ENCODE data around the gene C13orf46. TPM values are rescaled to one million over a fixed set of nuclear protein-coding genes. Genes with fewer than 3 reads are reported as not detected.
A peak's percentile ranks its signal among the peaks of the same experiment; 100 is the strongest.

C13orf46 gene
- total RNA-seq, 1 donor from 2014 or later: 0.54 TPM

DNA sequence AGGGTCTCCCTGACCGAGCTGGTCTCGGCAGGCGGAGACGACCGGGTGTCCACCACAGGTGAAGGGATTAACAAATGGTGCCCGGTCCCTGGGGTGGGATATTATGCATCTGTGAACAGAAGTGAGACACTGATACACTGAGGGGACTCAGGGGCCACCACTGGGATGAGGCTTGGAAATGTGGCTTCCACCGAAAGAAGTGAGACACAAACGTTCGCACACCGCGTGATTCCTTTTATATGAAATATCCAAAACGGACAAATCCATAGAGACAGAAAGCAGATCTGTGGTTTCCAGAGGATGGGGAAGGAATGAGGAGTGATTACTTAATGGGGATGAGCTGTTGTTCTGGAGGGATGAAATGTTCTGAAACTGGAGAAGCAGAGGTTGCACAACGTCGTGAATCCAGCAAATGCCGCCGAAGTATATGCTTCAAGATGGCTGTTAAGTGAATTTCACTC, 47.5 kb downstream of the C13orf46 start:
- peaks cover 6% of the 10 kb centered on the region for H3K27me3 Mint-ChIP-seq (ENCODE audit: low read depth)
- peak in 1 of 2 experiments; percentile 7 for DNase-seq (ENCODE audit: low spot score in 2 of 2, unreplicated experiment in 2 of 2)
- TF ChIP-seq, protein P1, sequence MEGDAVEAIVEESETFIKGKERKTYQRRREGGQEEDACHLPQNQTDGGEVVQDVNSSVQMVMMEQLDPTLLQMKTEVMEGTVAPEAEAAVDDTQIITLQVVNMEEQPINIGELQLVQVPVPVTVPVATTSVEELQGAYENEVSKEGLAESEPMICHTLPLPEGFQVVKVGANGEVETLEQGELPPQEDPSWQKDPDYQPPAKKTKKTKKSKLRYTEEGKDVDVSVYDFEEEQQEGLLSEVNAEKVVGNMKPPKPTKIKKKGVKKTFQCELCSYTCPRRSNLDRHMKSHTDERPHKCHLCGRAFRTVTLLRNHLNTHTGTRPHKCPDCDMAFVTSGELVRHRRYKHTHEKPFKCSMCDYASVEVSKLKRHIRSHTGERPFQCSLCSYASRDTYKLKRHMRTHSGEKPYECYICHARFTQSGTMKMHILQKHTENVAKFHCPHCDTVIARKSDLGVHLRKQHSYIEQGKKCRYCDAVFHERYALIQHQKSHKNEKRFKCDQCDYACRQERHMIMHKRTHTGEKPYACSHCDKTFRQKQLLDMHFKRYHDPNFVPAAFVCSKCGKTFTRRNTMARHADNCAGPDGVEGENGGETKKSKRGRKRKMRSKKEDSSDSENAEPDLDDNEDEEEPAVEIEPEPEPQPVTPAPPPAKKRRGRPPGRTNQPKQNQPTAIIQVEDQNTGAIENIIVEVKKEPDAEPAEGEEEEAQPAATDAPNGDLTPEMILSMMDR (IDR thresholded peaks at IDR 0.05; ENCODE audit: unreplicated experiment): no peak
- H3K36me3 Mint-ChIP-seq: peaks cover 6% of the 10 kb centered on the region
- peaks cover 10% of the 10 kb centered on the region for H3K9me3 Mint-ChIP-seq
- H3K4me3 Mint-ChIP-seq: no peak overlapping the region
- peaks cover 11% of the 10 kb centered on the region for H3K4me1 Mint-ChIP-seq
- H3K27ac Mint-ChIP-seq: no peak overlapping the region

DNA sequence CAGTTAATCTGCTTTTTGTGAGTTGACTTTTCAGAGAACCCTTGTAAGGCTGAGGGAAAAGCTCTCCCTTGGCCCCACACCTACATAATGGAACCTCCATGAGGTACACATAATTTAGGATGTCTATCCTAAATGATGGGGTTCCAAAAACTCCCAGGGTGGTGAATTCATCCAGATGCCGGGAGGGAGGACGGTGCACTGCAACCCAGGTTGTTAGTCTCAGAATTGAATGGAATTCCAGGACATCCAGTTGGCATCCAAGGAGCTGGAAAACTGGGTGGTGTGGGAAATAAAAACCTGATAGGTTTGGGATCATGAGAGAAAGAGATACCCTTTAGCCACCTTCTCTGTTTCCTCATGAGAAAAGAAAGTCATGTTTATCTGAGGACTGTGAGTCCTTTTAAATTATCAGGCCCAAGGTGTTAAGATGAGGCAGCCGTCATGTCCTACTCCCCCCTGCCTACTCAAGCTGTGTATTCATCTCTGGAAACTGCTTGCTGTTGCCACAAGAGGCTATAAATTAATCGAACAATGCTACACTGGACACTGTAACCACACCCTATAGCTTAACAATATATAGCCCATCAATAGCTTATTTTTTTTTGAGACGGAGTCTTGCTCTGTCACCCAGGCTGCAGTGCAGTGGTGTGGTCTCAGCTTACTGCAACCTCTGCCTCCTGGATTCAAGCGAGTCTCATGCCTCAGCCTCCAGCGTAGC, 49.5 kb downstream of the C13orf46 start:
- Mint-ChIP-seq H3K36me3 (peaks cover 6% of the 10 kb centered on the region), H3K9me3 (peaks cover 13% of the 10 kb centered on the region), H3K27ac (no peak overlapping the region), H3K4me3 (no peak overlapping the region), H3K27me3 (ENCODE audit: low read depth) (peaks cover 6% of the 10 kb centered on the region), H3K4me1 (peaks cover 11% of the 10 kb centered on the region)
- no peak for DNase-seq (ENCODE audit: low spot score in 2 of 2, unreplicated experiment in 2 of 2)
- TF ChIP-seq, protein P1 (IDR thresholded peaks at IDR 0.05; ENCODE audit: unreplicated experiment): no peak

DNA sequence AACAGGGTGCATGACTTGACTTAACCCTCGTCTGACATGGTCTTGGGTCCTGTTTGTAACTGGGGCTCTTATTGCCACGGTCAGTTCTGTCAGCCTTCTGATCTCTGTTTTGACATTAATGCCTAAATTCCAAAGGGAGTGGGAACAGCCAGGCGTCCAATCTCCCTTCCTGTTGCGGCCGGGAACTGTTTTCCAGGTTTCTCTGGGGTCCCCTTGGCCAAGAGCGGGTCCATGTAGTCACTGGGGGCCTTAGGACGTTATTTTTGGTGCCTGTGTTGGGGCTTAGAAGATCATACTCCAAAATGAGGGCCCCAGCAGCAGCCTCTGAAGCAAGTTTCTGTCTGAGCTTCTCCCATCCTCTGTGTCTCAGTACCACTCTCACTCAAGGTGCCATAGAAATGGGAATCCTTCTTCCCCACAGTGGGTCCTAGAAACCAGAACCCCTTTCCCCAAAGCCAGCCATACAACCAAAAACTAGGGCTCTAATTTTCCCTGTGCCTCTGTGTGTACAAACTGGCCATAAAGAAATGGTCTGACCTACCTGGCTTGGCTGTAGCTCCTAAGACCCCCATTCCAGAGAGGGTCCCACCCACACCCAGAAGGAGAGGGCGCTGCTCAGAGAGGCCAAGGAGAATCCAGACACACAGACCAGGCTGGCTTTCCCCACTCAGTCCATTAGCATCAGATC, 50.4 kb downstream of the C13orf46 start:
- peaks cover 9% of the 10 kb centered on the region for H3K4me1 Mint-ChIP-seq
- no peak overlapping the region for H3K27ac Mint-ChIP-seq
- peak in 1 of 2 experiments; percentile 27 for DNase-seq (ENCODE audit: low spot score in 2 of 2, unreplicated experiment in 2 of 2)
- TF ChIP-seq, protein P1 (IDR thresholded peaks at IDR 0.05; ENCODE audit: unreplicated experiment): no peak
- H3K9me3 Mint-ChIP-seq: peaks cover 13% of the 10 kb centered on the region
- peaks cover 6% of the 10 kb centered on the region for H3K27me3 Mint-ChIP-seq (ENCODE audit: low read depth)
- no peak overlapping the region for H3K4me3 Mint-ChIP-seq
- peaks cover 6% of the 10 kb centered on the region for H3K36me3 Mint-ChIP-seq

DNA sequence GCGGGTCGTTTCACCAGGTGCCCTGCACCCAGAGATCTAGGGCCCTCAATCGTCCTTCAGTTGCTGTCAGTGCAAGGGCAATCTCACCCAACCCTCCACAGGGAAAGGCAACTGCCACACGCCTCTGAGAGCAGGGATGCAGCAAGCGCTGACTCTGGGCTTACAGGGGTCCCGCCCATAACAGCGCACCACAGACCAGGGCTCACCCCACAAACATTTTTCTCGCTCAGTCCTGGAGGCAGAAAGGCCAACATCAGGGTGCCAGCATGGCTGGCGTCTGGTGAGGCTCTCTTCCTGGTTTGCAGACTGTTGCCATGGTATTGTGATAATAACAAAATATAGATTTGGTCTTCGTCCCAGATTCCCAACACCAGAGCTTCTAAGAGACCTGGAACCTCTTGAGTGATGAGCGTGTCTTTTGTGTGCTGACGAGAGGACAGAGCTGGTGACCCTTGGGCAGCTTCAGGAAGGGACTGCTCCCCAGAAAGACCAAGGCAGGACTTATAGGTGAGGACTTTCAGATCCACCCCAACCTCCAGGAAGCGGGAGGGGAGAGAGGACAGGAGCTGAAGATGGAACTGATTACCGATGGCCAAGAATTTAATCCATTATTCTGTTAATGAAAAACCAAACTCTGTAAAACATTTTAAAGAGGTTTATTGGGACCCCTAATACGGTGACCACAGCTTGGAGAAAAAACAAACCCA, 51.3 kb downstream of the C13orf46 start:
- Mint-ChIP-seq H3K27me3 (ENCODE audit: low read depth) (peaks cover 6% of the 10 kb centered on the region), H3K4me3 (no peak overlapping the region), H3K36me3 (peaks cover 6% of the 10 kb centered on the region), H3K27ac (no peak overlapping the region), H3K4me1 (peaks cover 4% of the 10 kb centered on the region), H3K9me3 (peaks cover 13% of the 10 kb centered on the region)
- DNase-seq (ENCODE audit: low spot score in 2 of 2, unreplicated experiment in 2 of 2): peak in 1 of 2 experiments; percentile 21
- TF ChIP-seq, protein P1 (IDR thresholded peaks at IDR 0.05; ENCODE audit: unreplicated experiment): no peak

DNA sequence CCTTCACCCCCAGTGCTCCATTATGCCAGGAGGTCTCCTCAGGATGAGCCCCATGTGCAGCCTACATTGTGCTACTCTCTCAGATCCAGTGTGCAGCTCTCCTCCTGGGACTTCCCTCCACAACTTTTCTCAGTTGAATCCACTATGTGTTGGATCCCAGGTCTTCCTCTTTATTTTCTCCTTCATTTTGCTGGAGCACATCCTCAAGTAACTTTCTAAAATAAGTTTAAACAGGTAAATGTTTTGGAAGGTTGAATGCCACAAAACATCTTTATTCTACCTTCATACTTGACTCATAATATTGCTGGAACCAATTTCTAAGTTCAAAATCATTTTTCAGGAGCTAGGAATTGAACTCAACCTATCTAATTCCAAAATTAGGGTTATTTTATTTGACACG, 52.1 kb downstream of the C13orf46 start:
- no peak for DNase-seq (ENCODE audit: low spot score in 2 of 2, unreplicated experiment in 2 of 2)
- H3K4me3 Mint-ChIP-seq: no peak overlapping the region

More for the DNA sequence above, 52.1 kb downstream of the C13orf46 start:
- H3K4me1 Mint-ChIP-seq: no peaks in the 10 kb centered on the region
- peaks cover 4% of the 10 kb centered on the region for H3K27me3 Mint-ChIP-seq (ENCODE audit: low read depth)
- no peak overlapping the region for H3K27ac Mint-ChIP-seq
- peaks cover 6% of the 10 kb centered on the region for H3K36me3 Mint-ChIP-seq
- peaks cover 13% of the 10 kb centered on the region for H3K9me3 Mint-ChIP-seq
- TF ChIP-seq, protein P1 (IDR thresholded peaks at IDR 0.05; ENCODE audit: unreplicated experiment): no peak

All from mesothelial cell of epicardium (in vitro differentiated cells).